NCI-H446 treated with DMSO at 0.1 percent for 48 hours (cell line): ENCODE data around the gene SERPINB8.

ENCODE experiments used
- DNase-seq: peaks from one replicate; lab custom pipeline; 2025; lab: John Stamatoyannopoulos, UW

The SERPINB8 gene

GRCh38 chr18:64017870-64018269, 48.0 kb downstream of the SERPINB8 start:
- DNase-seq = peak; percentile 16

GRCh38 chr18:64019922-64020756, 50.3 kb downstream of the SERPINB8 start:
- DNase-seq = no peak

- no peak for DNase-seq
Measured at GRCh38 chr18:64026350-64026749, 56.5 kb downstream of the SERPINB8 start.

GRCh38 chr18:64027931-64028695, 58.2 kb downstream of the SERPINB8 start:
- no peak for DNase-seq

GRCh38 chr18:64029096-64029495, 59.2 kb downstream of the SERPINB8 start:
- DNase-seq = no peak

- DNase-seq = no peak
Measured at GRCh38 chr18:64031411-64031810, 61.5 kb downstream of the SERPINB8 start.

- DNase-seq = no peak
Measured at GRCh38 chr18:64032312-64032711, 62.4 kb downstream of the SERPINB8 start.

- peak; percentile 27 for DNase-seq
Measured at GRCh38 chr18:64037812-64038414, 68.0 kb downstream of the SERPINB8 start.
